GM19372 (cell line): ENCODE data around the gene HES3.

ENCODE experiments used
- ATAC-seq: cut with Tn5 transposase; IDR thresholded peaks from one replicate; pipeline ENCODE4 v1.9.1; 2021; ENCODE audit warnings: mild to moderate bottlenecking, low read depth, moderate library complexity; ENCODE audit not compliant: unreplicated experiment

The HES3 gene

DNA sequence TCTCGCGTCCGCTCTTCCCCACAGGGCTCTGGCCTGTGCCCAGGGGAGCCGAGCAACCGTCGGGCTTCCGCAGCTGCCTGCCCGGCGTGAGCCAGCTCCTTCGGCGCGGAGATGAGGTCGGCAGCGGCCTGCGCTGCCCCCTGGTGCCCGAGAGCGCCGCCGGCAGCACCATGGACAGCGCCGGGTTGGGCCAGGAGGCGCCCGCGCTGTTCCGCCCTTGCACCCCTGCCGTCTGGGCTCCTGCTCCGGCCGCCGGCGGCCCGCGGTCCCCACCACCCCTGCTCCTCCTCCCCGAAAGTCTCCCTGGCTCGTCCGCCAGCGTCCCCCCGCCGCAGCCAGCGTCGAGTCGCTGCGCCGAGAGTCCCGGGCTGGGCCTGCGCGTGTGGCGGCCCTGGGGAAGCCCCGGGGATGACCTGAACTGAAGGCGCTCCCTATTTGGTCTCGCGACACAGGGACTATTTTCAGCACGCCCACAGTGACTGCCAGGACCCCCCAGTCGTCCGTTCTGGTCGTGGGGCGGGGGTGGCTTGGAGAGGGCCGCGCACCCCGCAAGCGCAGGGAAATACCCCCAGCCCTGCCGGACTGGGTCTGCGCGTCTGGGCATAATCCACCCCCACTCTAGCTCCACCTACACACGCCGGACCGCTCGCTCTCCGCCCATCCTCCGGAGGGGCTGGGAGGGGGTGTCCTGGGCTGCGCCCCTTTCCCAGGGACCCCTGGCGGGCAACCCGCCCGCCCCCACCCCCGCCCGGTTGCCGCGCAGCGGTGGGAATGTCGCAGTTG, 1.3 kb downstream of the HES3 start:
- ATAC-seq: peak; percentile 55

DNA sequence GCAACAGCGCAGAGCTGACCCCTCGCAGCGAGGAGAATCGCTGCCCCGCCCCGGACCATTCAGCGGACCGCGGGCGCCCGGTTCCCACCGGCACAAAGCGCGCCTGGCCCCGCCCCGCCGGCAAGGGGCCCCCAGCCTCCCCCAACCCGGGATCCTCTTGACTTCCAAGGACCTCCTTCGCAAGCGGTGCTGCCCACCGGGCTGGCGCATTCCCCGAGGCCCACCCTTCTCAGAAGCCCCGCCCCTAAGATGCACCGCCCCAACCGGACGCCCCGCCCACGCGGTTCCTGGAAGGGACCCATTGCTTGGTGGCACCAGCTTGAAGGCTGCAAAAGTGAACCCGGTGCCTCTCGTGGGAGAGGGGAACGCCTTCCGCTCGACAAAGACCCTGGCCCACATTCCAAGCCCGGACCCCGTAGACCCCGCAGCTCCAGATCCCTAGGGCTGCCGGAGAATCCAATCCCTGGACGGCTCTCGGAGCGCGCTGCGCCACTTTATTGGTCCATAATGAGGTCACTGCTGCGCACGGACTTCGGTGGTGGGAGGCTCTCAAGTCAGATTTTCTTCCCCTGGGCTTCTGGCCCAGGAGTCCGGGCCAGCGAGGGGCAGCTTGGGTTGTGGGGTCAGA, 2.0 kb downstream of the HES3 start:
- no peak for ATAC-seq

- ATAC-seq: no peak
These were observed 2.8 kb downstream of the HES3 start for GRCh38 chr1:6246497-6247467.

GRCh38 chr1:6247651-6248050, 3.7 kb downstream of the HES3 start:
- no peak for ATAC-seq

GRCh38 chr1:6248161-6248776, 4.3 kb downstream of the HES3 start:
- ATAC-seq: no peak

- no peak for ATAC-seq
These were observed 5.2 kb downstream of the HES3 start for GRCh38 chr1:6248932-6249738.

DNA sequence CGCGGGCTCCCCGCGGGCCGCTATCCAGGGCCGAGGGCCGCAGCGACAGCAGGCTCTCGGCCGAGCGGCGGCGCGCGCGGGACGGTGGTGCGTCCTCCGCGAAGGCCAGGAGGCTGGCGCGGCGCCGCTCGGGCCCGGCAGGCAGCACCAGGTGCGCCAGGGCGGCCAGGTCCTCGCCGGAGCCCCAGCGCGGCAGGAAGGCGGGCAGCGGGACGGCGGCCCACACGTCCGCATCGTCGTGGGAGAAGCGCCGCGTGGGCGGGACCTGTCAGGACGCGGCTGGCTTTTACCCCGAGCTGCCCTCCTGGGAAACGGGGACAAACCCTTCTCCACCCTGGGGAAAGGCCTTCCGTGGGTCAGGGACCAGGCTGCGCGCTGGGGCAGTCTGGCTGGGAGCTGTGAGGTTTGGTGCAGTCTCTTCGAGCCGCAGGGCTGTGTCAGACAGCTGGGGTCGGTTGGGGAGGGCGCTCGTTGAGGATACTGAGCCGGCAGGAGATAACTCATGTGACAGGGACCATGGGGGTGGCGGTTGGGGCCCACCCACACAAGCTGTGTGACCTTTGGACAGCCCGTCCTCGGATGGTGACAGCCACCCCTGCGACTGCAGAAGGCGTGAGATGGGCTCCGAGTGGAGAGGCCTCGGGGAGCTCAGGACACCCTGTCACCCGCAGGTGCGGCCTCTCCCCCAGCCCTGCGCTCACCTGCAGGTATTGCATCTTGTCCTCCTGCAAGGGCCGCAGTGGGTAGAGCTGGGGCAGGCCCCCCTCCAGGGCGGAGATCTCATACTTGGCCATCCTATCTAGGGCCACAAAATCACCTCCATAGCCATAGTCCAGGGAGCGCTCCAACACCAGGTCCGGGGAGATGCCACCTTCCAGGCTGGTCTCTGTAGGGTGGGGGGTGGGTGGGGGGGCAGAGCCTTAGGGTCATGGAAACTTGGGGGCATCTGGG, 6.0 kb downstream of the HES3 start:
- ATAC-seq: no peak

DNA sequence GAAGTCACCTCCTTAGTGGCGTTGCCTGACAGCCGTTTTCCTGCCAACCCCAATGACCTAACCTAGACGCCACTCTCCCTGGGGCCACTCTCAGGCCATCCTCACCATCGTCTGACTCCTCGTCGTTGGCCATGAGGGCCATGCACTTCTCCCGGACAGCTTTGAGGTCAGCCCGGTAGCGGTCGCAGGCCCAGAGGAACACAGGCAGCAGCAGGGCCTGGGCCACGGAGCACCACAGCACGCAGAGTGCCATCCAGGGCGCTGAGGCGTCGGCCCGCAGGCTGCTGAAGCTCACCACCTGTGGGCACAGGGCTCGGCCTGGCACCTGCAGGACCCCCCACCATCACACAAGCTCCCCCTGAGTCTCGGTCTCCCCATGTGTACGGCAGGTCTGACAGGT, 7.3 kb downstream of the HES3 start:
- ATAC-seq: no peak

DNA sequence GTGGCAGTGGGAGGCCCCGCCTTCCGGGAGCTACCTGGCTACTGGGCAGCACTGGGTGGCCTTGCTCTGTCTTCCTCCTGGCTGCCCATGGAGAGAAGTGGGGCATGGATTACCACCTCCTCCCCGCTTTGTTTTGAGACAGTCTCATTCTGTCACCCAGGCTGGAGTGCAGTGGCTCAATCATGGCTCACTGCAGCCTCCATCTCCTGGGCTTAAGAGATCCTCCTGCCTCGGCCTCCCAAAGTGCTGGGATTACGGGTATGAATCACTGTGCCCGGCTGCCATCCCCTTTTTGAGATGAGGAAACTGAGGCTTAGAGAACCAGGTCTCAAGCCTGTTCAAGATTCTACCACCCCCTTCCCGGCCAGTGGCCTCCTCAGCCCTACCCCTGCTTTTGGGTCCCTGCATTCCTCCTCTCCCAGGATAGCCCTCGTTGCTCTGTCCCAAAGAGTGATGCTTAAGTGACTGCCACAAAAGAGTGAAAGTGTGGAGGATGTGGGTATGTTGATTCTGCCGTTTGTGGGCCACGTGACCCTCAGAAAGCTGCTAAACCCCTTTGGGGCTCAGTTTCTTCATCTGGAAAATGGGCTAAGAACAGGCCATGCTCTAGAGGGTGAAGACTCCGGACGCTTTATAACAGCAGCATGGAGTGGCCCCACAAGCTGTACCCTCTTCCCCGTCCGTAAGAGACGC, 7.8 kb downstream of the HES3 start:
- no peak for ATAC-seq

- ATAC-seq: no peak
These were observed 8.4 kb downstream of the HES3 start for GRCh38 chr1:6252374-6252710.

- ATAC-seq: no peak
These were observed 9.4 kb downstream of the HES3 start for GRCh38 chr1:6253380-6253779.

- no peak for ATAC-seq
These were observed 10.7 kb downstream of the HES3 start for GRCh38 chr1:6254691-6255090.

DNA sequence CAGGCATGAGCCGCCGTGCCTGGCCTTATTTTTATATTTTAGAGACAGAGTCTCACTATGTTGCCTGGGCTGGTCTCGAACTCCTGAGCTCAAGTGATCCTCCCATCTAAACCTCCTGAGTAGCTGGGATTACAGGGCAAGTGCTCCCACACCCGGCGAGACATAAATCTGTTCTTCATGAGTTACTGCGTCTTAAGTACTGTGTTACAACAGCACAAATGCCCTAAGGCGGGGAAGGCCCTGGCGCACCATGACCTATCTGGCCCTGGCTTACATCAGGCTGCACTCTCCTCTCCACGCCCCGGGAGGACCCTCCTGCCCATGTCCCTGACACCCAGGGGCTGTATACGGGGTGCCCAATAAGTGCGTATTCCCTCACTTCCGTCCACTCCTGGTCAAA, 12.7 kb downstream of the HES3 start:
- no peak for ATAC-seq

- ATAC-seq: no peak
These were observed 13.6 kb downstream of the HES3 start for GRCh38 chr1:6257541-6258069.

DNA sequence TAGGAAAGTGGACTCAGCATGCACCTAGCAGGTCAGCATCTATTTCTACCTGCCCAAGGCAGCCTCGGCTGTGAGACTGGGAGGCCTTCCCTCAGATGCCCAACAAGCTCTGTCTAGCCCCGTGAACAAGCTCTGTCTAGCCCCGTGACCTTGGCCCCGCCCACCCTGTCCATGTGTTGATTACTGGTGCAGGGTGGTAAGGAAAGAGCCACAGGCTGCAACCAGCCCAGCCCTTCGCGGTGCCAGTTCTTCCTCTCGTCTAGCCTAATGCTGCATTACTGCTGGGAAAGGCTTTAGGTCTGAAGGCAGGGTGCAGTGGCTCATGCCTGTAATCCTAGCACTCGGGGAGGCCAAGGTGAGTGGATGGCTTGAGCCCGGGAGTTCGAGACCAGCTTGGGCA, 14.7 kb downstream of the HES3 start:
- ATAC-seq: no peak

- peak; percentile 60 for ATAC-seq
These were observed 15.7 kb downstream of the HES3 start for GRCh38 chr1:6259491-6260362.

DNA sequence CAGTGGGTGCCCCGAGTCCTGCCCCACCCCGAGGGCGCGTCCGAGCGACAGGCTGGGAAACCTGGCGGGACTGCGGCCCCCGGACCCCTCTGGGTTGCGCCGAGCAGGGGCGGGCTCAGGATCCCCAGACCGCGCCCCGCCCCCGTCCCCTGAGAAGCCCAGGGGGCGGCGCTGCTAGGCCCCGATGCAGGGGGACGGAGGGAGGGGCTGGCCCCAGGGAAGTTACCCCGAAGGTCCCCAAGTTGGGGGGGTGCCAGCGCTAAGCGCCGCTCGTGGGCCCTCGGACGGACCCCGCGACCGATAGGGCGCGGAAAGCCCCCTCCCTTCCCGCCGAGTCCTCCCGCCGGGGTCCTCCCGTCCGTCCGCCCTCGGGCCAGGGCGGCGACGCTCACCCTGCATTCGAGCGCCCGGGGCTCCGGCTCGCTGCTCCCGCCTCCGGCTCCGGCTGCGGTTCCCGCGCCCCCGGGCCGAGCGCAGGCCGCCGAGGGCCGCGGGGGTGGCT, 16.5 kb downstream of the HES3 start:
- peak; percentile 27 for ATAC-seq
